BLaER1 (cell line): Measurements from ENCODE around the gene CRABP1.

Experiments used
- H3K27ac ChIP-seq: shearing (Covaris generic); formaldehyde crosslinking; 2 replicates; pipeline ENCODE4 v1.8.1; 2022
- H3K27me3 ChIP-seq: shearing (Covaris generic); formaldehyde crosslinking; 2 replicates; pipeline ENCODE4 v1.8.1; 2022
- H3K36me3 ChIP-seq: shearing (Covaris generic); formaldehyde crosslinking; 2 replicates; pipeline ENCODE4 v1.8.1; 2022
- H3K4me1 ChIP-seq: shearing (Covaris generic); formaldehyde crosslinking; 2 replicates; pipeline ENCODE4 v1.8.1; 2022
- H3K4me2 ChIP-seq: shearing (Covaris generic); formaldehyde crosslinking; 2 replicates; pipeline ENCODE4 v1.8.1; 2022
- H3K4me3 ChIP-seq: shearing (Covaris generic); formaldehyde crosslinking; 2 replicates; pipeline ENCODE4 v1.8.1; 2022
- H3K9ac ChIP-seq: shearing (Covaris generic); formaldehyde crosslinking; 2 replicates; pipeline ENCODE4 v1.8.1; 2022
- H3K9me3 ChIP-seq: shearing (Covaris generic); formaldehyde crosslinking; 2 replicates; pipeline ENCODE4 v1.8.1; 2022
- H4K20me1 ChIP-seq: shearing (Covaris generic); formaldehyde crosslinking; 2 replicates; pipeline ENCODE4 v1.8.1; 2022
- Cebpa-rat ChIP-seq: shearing (Covaris generic); IDR thresholded peaks from 2 replicates; pipeline ENCODE4 v1.8.1; 2022

Gene CRABP1

DNA sequence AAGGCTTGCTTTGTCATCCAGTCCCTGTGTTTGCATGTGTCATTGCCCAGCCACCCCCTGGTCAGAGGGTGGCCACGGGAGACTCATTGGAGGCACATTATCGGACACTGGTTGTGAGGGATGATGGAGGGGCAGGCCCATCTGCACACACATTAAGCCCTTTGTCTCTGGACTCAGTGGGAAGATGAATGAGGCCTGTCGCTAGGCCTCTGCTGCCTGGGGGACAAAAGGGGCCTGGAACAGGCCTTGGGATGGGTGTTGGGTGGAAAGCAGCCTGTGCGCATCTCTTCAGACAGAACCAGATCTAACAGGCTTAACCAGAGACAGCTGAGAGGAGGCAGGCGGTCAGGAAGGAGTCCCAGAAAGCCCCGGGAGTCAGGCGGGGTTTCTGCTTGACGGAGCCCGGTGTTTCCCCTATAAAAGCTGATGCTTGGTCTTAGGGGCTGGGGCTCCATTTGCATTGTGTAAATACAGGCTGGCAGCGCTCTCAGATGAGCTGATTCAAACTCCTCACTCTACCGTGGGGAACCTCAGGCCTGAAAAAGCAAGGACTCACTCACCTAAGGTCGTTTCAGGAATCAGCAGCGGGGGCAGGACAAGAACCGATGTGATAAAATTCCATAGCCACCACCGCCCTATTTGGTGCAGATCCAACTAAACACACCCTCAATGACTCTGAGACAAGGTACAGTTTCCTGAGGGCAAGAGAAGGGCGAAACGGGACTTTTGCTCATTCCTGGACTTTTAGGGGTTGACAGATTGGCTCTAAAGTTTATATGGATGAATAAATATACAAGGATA is 23.7 kb upstream of the CRABP1 start:
- TF ChIP-seq Cebpa-rat: no peak
- peaks cover 39% of the 10 kb centered on the region for H3K4me1 ChIP-seq
- no peaks in the 10 kb centered on the region for H4K20me1 ChIP-seq
- 0 out of 2 replicates have a peak overlapping the region, but pooled peaks have one; percentile 20 for H3K9ac ChIP-seq
- no peaks in the 10 kb centered on the region for H3K9me3 ChIP-seq
- no peaks in the 10 kb centered on the region for H3K36me3 ChIP-seq
- no peak overlapping the region for H3K4me3 ChIP-seq
- H3K4me2 ChIP-seq: peak overlapping the region; percentile 16
- H3K27me3 ChIP-seq: no peaks in the 10 kb centered on the region
- no peak overlapping the region for H3K27ac ChIP-seq

DNA sequence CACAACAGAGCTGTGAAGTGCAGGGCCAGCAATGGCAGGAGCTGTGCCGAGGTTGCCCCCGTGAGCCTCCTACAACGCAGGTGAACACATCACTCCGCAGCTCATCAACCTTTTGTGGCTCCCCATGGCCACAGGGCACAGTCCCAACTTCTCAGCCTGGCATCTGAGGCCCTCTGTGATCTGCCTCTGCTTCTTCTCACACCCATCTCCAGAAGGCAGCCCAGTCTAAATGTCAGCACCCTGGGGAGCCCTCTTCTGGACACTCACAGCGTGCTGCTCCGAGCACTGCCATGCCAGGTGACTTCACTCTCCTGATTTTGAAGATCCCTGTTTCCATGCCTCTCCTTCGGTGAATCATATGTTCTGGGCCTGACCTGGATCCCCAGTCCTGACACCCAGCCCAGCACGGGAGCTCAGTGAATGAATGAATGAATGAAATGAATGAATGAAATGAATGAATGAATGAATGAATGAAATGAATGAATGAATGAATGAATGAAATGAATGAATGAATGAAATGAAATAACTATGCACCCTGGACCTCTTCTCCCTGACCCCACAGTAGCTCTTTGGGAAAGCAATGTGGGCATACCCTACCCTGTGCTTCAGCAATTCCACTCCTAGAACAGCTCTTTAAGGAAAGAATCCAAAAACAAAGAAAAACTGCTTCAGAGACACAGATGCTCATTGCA is 22.9 kb upstream of the CRABP1 start:
- no peaks in the 10 kb centered on the region for H3K9me3 ChIP-seq

DNA sequence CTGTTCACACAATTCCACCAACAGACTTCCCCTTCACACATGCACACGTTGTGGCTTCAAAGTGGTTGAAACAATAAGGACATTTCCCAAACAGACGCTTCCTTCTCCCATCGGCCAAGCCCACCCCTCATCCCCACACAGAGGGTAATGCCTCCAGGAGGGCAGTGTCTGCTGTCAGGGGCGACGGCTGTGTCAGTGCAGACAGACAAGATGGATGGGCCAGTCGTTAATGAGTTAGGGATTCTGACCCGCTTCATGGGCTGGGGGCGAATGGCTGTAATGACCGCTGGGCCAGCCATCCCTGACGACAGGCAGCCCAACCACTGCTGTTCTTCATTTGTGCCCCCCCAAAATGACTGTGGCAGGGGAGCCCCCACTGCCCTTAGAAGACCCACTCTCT is 20.6 kb upstream of the CRABP1 start:
- Histone ChIP-seq H3K27ac (no peak overlapping the region), H3K9me3 (no peaks in the 10 kb centered on the region), H3K36me3 (no peaks in the 10 kb centered on the region), H3K4me2 (no peak overlapping the region), H3K27me3 (no peaks in the 10 kb centered on the region), H3K9ac (no peak overlapping the region), H3K4me3 (no peak overlapping the region), H4K20me1 (no peaks in the 10 kb centered on the region), H3K4me1 (peaks cover 16% of the 10 kb centered on the region)
- TF ChIP-seq Cebpa-rat: no peak

More for the DNA sequence above, 22.9 kb upstream of the CRABP1 start:
- Histone ChIP-seq H3K4me2 (no peak overlapping the region), H3K27ac (no peak overlapping the region), H3K36me3 (no peaks in the 10 kb centered on the region), H3K27me3 (no peaks in the 10 kb centered on the region), H4K20me1 (no peaks in the 10 kb centered on the region), H3K4me1 (peaks cover 32% of the 10 kb centered on the region), H3K4me3 (no peak overlapping the region), H3K9ac (no peak overlapping the region)
- no peak for TF ChIP-seq Cebpa-rat

DNA sequence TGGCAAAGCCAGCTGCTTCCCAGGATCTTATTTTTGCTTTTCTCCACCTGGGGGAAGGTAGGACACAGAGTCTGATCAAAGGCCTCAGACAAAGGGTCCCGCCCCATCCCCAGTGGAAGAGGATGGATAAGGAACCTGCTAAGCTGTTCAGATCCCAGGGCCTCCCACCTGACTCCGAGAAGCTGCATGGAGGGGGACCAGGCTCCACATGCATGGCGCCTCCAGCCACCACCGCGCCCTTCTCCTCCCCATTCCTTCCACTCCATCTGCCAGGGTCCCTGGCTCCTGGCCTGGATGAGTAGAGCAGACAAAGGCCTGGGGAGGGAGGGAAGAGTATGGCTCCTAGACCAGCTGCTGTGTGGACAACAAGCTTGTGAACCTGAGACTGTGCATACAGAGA is 20.0 kb upstream of the CRABP1 start:
- no peak for TF ChIP-seq Cebpa-rat
- H4K20me1 ChIP-seq: no peaks in the 10 kb centered on the region
- no peaks in the 10 kb centered on the region for H3K27me3 ChIP-seq
- H3K9ac ChIP-seq: no peak overlapping the region
- no peaks in the 10 kb centered on the region for H3K9me3 ChIP-seq
- H3K4me1 ChIP-seq: peaks cover 16% of the 10 kb centered on the region
- H3K36me3 ChIP-seq: no peaks in the 10 kb centered on the region
- H3K4me2 ChIP-seq: no peak overlapping the region
- no peak overlapping the region for H3K27ac ChIP-seq
- no peak overlapping the region for H3K4me3 ChIP-seq

DNA sequence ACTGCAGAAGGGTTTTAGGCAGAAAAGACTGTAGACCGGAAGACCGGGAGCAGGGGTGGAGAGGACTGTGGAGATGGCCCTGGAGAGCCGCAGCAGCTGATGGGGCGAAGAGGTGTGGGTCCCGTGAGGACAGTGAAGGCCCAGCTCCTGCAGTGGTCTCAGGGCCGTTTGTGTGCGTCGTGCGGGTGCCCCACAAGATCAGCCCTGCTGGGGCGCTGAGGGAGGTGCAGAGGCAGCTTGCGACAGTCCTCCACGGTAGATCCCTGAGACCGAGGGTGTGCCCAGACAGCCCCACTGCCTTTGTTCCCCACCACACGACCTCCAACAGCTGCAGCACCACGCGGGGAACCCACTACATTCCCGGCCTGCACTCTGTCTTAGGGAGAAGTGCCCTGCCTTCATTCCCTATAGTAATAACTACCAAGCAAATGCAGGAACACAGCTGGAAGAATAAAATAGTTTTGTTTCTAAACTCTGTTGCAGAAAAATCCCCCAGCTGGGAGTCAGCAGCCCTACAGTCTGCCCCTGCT is 19.0 kb upstream of the CRABP1 start:
- no peaks in the 10 kb centered on the region for H3K36me3 ChIP-seq
- no peak for TF ChIP-seq Cebpa-rat
- no peak overlapping the region for H3K4me2 ChIP-seq
- H4K20me1 ChIP-seq: no peaks in the 10 kb centered on the region
- H3K27me3 ChIP-seq: no peaks in the 10 kb centered on the region
- H3K4me1 ChIP-seq: peaks cover 8% of the 10 kb centered on the region
- H3K27ac ChIP-seq: no peak overlapping the region
- H3K9ac ChIP-seq: no peak overlapping the region
- H3K9me3 ChIP-seq: no peaks in the 10 kb centered on the region
- H3K4me3 ChIP-seq: no peak overlapping the region

DNA sequence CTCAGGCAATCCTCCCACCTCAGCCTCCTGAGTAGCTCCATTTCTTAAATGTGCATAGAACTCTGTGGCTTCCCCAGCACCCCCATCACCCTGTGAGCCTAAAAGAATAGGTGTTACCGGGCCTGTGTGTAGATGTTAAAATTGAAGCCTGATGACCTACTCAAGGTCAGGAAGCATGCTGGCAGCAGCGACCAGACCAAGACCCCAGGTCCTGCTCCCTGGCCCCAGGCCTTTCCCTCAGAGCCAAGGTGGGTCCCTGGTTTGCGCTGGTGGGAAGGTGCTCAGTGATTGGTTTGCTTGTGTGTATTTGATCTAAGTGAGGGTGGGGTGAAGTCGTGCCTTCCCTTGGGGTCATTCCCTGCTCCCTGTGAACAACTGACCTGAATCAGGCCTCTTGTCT is 18.4 kb upstream of the CRABP1 start:
- Histone ChIP-seq H3K9ac (no peak overlapping the region), H3K27ac (no peak overlapping the region), H3K9me3 (no peaks in the 10 kb centered on the region), H3K4me1 (peaks cover 1% of the 10 kb centered on the region), H3K27me3 (no peaks in the 10 kb centered on the region), H3K4me2 (no peak overlapping the region), H3K4me3 (no peak overlapping the region), H4K20me1 (no peaks in the 10 kb centered on the region), H3K36me3 (no peaks in the 10 kb centered on the region)
- TF ChIP-seq Cebpa-rat: no peak

DNA sequence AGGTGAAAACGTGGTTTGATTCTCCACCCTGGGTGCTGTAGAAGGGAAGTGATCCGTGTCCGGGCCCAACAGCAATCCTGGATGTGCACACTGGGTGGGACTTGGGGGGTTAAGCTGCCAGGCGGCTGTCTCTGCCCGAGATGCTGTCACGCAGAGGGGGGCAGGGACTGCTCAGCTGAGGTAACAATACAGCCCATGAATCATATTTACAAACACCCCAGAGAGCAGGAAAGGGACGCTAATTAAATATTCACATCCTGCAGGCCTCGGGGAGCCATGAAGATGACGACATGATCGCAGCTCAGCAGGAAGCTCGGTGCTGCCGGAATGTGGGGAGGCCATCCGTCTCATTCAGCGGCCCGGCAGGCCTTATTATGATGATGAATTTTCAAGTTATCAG is 17.9 kb upstream of the CRABP1 start:
- H3K9ac ChIP-seq: no peak overlapping the region
- no peaks in the 10 kb centered on the region for H4K20me1 ChIP-seq
- no peaks in the 10 kb centered on the region for H3K36me3 ChIP-seq
- no peak overlapping the region for H3K4me2 ChIP-seq
- H3K4me1 ChIP-seq: no peaks in the 10 kb centered on the region
- H3K27me3 ChIP-seq: no peaks in the 10 kb centered on the region
- no peak for TF ChIP-seq Cebpa-rat
- no peak overlapping the region for H3K27ac ChIP-seq
- no peak overlapping the region for H3K4me3 ChIP-seq
- H3K9me3 ChIP-seq: no peaks in the 10 kb centered on the region

DNA sequence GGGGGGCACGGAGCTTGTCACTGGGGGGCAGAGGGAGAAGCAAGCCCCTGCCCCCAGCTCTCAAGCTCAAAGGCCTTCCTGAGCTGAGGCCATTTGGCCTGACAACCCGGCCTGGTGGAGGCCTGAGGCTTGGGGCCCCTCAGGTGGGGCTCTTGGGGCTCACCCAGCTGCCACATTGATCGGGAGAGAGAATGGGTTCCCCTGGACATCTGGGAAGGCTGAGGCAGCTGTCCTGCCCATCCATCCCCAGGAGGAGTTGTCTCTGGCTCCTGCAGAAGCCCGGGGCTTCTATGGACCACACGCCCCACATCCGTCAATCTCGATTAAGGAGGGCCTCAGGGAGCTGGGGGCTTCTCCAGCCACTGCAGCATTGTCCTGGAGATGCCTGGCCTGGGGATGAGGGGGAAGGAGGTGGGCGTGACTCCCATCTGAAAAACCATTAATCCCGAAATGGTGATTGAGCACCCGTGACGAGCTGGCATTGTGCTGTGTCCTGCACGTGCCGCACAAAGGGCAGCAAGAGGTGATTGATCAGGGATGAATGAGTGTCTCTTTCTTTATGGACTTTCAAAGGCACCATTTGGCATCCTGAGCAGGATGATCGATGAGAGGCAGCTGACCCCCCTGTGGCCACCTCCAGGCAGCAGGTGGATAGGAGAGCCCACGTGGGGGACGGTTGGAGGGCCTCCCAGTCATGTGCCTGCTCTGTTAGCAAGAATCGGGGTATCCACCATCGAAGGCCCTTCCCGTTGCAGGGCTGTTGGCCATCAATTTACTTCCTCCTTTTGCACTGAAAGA is 17.2 kb upstream of the CRABP1 start:
- Histone ChIP-seq H3K27ac (no peak overlapping the region), H3K27me3 (no peaks in the 10 kb centered on the region), H4K20me1 (no peaks in the 10 kb centered on the region), H3K9me3 (no peaks in the 10 kb centered on the region), H3K36me3 (no peaks in the 10 kb centered on the region), H3K4me2 (no peak overlapping the region), H3K4me1 (no peaks in the 10 kb centered on the region), H3K4me3 (no peak overlapping the region), H3K9ac (no peak overlapping the region)
- TF ChIP-seq Cebpa-rat: no peak

DNA sequence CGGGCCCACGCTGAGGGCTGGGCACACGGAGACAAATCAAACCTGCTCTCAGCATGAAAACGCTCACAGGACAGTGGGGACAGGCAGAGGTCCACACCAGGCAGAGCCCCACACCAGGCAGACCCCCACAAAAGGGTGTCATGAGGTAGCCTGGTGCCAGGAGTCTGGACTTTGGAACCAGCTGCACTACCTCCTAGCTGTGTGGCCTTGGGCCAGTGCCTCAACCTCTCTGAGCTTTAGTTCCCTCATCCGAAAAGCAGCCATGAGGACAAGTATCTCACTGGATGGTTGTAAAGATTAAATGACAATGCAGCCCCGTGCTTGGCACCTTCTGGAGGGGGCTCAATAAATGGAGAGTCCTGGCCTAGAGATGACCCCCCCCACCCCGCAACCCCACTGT is 16.5 kb upstream of the CRABP1 start:
- H3K27me3 ChIP-seq: no peaks in the 10 kb centered on the region
- H3K27ac ChIP-seq: no peak overlapping the region
- H3K4me2 ChIP-seq: no peak overlapping the region
- no peak overlapping the region for H3K9ac ChIP-seq
- no peaks in the 10 kb centered on the region for H3K36me3 ChIP-seq
- no peaks in the 10 kb centered on the region for H4K20me1 ChIP-seq
- no peaks in the 10 kb centered on the region for H3K9me3 ChIP-seq
- no peak overlapping the region for H3K4me3 ChIP-seq
- H3K4me1 ChIP-seq: no peaks in the 10 kb centered on the region
- TF ChIP-seq Cebpa-rat: no peak
